Measurements from ENCODE around the gene NPPB.

- TF ChIP-seq, protein P1, sequence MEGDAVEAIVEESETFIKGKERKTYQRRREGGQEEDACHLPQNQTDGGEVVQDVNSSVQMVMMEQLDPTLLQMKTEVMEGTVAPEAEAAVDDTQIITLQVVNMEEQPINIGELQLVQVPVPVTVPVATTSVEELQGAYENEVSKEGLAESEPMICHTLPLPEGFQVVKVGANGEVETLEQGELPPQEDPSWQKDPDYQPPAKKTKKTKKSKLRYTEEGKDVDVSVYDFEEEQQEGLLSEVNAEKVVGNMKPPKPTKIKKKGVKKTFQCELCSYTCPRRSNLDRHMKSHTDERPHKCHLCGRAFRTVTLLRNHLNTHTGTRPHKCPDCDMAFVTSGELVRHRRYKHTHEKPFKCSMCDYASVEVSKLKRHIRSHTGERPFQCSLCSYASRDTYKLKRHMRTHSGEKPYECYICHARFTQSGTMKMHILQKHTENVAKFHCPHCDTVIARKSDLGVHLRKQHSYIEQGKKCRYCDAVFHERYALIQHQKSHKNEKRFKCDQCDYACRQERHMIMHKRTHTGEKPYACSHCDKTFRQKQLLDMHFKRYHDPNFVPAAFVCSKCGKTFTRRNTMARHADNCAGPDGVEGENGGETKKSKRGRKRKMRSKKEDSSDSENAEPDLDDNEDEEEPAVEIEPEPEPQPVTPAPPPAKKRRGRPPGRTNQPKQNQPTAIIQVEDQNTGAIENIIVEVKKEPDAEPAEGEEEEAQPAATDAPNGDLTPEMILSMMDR (conservative IDR thresholded peaks at IDR 0.05; ENCODE audit: low read length) = peak; percentile 54
- TF ChIP-seq EZH2phosphoT487 (IDR thresholded peaks at IDR 0.05; ENCODE audit: borderline replicate concordance) = no peak
Measured at GRCh38 chr1:11858968-11859871, 475 bp upstream of the NPPB start.
